Transverse colon (tissue), 4 donors: ENCODE measurements around the gene C1QTNF6. TPM values are rescaled to one million over a fixed set of nuclear protein-coding genes. Genes with fewer than 3 reads are reported as not detected.

Experiments used
- DNase-seq: peaks from one replicate; pipeline ENCODE4 v3.0.0-alpha.2; 2019
- H3K27ac ChIP-seq, 4 donors: fragments of 200-600 bp; sonication (generic); 2 replicates each; pipeline ENCODE4 v1.5.1; 2016 to 2018; ENCODE audit warnings: inconsistent platforms in 4 of 4
- H3K27me3 ChIP-seq: fragments of 200-600 bp; sonication (generic); 2 replicates; pipeline ENCODE4 v1.5.1; 2017; ENCODE audit warnings: inconsistent platforms
- H3K36me3 ChIP-seq, 4 donors: fragments of 200-600 bp; sonication (generic); 2 replicates each; pipeline ENCODE4 v1.5.1; 2017 to 2019; ENCODE audit warnings: inconsistent platforms in 4 of 4
- H3K4me1 ChIP-seq, 4 donors: fragments of 200-600 bp; sonication (generic); 2 replicates each; pipeline ENCODE4 v1.5.1; 2017 to 2020; ENCODE audit warnings: inconsistent platforms in 4 of 4
- H3K4me3 ChIP-seq, 4 donors: fragments of 200-600 bp; sonication (generic); 1 replicate in 1 of 4; 2 replicates in 3 of 4; pipeline versions ENCODE4 v1.5.1 to v1.6.1; 2017 to 2019; ENCODE audit warnings: inconsistent platforms in 4 of 4
- H3K9me3 ChIP-seq, 2 donors: fragments of 200-600 bp; sonication (generic); 2 replicates each; pipeline ENCODE4 v1.5.1; 2017 to 2019; ENCODE audit warnings: inconsistent platforms in 2 of 2
- EP300 ChIP-seq: sonication (generic); formaldehyde crosslinking; IDR thresholded peaks from one replicate; pipeline ENCODE4 v1.6.1; 2017; ENCODE audit warnings: antibody characterized with exemption, low read depth
- POLR2A ChIP-seq: fragments of 450-650 bp; IDR thresholded peaks from one replicate; pipeline ENCODE4 v1.6.1; 2016; ENCODE audit warnings: antibody characterized with exemption, mild to moderate bottlenecking, moderate library complexity
- POLR2AphosphoS5 ChIP-seq, 3 donors: sonication (generic); formaldehyde crosslinking; IDR thresholded peaks; one replicate each; pipeline ENCODE4 v1.6.1; 2016; ENCODE audit warnings: antibody characterized with exemption in 3 of 3
- WGBS, 2 donors: methylation state at CpG; one replicate each; pipeline ENCODE4 v1.1.5; 2018; ENCODE audit warnings: low coverage in 1 of 2; 5-methylcytosine and 5-hydroxymethylcytosine counted together
- in situ Hi-C, 4 donors: fragments of 200-750 bp; cut with MboI; loops; one replicate each; pipeline versions ENCODE4 v1.15.0 to v1.15.1; 2017; ENCODE audit warnings: low sequenced_read_pairs in 3 of 4, low pct_ligation_motif_present in 1 of 4, low pct_unique_long_range_greater_than_20kb in 1 of 4
- intact Hi-C: fragments of 100-400 bp; cut with DNase I; formaldehyde crosslinking; loops from one replicate; pipeline ENCODE4 v1.15.1; 2023; ENCODE audit warnings: low total_unique reads
- total RNA-seq, 4 donors: library from RNA; depleted of rRNA; stranded (reverse); fragments of >200 nt; gene quantifications; one replicate each; pipeline ENCODE4 v1.1.0, GENCODE V29; 2016
- TF ChIP-seq, protein P1 (sequence below), 5 experiments: fragments of 200-600 bp in 3 of 5; fragments of 450-650 bp in 2 of 5; sonication (generic) in 3 of 5; IDR thresholded peaks; 1 replicate in 2 of 5; 2 replicates in 3 of 5; pipeline ENCODE4 v1.5.1; 2016 to 2017; ENCODE audit warnings: antibody characterized with exemption in 5 of 5, inconsistent platforms in 3 of 5, mild to moderate bottlenecking in 2 of 5, moderate library complexity in 1 of 5

The C1QTNF6 gene
- total RNA-seq, 4 donors from 2014 or later, result 1.4 to 68.8 (median 7.5) TPM

DNA sequence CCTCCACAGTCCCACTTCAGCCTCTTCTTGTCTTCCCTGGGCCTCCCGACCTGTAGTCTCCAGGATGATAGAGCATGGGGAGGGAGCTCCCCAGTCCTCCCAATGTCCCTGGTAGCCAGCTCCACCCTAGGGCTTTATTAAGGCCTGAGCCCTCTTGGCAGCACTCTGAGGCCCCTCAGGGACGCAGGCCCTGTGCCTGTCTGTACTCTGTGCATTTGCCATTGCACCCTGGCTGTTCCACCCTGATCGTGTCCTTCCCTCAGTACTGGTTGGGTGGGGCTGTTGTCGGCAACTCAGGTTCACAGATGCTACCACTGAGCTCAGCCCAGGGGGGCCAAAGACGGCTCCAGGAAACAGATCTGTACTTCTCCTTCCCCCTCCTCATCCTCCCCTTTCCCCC is 17.0 kb upstream of the C1QTNF6 start:
- DNase-seq, result no peak
- intact Hi-C loops (loop anchor here (10.0 kb wide), 1 partner anchor 440 kb away; no protein-coding TSS in a partner anchor), in situ Hi-C loops (loop anchor here in 2 of 4 donors (10.0 to 25.0 kb wide), 2 partner anchors 130 to 418 kb away; partner anchors contain the start of gene IFT27 (in 1 of the 2))
- WGBS, 2 donors, result 83% methylated on average over 5 of the region's 5 CpGs; no CpG with 5 or more reads in 1 of the 2 donors
- no peak overlapping the region for H3K27ac ChIP-seq
- H3K27me3 ChIP-seq, result no peaks in the 10 kb centered on the region
- TF ChIP-seq POLR2A (no peak), POLR2AphosphoS5 (IDR thresholded peaks at IDR 0.05) (no peak), EP300 (no peak)
- TF ChIP-seq, protein P1, sequence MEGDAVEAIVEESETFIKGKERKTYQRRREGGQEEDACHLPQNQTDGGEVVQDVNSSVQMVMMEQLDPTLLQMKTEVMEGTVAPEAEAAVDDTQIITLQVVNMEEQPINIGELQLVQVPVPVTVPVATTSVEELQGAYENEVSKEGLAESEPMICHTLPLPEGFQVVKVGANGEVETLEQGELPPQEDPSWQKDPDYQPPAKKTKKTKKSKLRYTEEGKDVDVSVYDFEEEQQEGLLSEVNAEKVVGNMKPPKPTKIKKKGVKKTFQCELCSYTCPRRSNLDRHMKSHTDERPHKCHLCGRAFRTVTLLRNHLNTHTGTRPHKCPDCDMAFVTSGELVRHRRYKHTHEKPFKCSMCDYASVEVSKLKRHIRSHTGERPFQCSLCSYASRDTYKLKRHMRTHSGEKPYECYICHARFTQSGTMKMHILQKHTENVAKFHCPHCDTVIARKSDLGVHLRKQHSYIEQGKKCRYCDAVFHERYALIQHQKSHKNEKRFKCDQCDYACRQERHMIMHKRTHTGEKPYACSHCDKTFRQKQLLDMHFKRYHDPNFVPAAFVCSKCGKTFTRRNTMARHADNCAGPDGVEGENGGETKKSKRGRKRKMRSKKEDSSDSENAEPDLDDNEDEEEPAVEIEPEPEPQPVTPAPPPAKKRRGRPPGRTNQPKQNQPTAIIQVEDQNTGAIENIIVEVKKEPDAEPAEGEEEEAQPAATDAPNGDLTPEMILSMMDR (IDR thresholded peaks at IDR 0.05), result no peak
- H3K36me3 ChIP-seq, result no peaks in the 10 kb centered on the region
- no peak overlapping the region for H3K4me3 ChIP-seq
- H3K4me1 ChIP-seq, result peaks cover 0 to under 1% (median under 1%) of the 10 kb centered on the region in 4 donors
- no peaks in the 10 kb centered on the region for H3K9me3 ChIP-seq

DNA sequence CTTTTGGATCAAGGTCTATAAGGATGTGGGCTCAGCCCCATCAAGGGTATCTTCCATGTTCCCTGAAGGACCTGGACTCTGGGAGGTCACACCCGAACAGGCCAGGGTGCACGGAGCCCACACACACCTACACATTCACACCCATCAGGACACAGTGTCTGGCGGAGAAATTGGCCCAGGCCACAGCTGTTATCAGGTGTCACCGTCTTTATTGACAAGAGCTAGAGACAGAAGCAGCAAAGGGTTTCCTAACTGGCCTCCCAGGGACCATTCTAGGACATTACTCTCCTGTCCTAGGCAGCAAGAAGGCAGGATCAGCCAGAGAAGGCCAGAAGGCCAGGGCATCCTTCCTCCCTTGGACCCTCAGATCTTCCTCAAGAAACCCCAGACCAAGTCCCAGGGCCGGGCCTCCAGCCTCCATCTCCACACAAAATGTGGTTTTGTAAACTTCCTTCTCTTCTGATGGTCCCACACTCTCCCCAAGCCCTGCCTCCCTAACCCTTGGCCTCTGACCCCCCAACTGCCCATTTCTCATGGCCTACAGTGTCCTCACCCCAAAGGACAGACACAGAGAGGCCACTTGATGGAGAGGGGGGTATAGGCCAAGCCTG is 16.1 kb upstream of the C1QTNF6 start:
- Histone ChIP-seq H3K36me3 (no peaks in the 10 kb centered on the region), H3K27me3 (no peaks in the 10 kb centered on the region), H3K4me1 (peaks cover 0 to 6% (median 6%) of the 10 kb centered on the region in 4 donors), H3K27ac (no peak overlapping the region), H3K4me3 (no peak overlapping the region), H3K9me3 (no peaks in the 10 kb centered on the region)
- TF ChIP-seq POLR2AphosphoS5 (IDR thresholded peaks at IDR 0.05), result no peak
- TF ChIP-seq EP300, result no peak
- TF ChIP-seq, protein P1 (IDR thresholded peaks at IDR 0.05), result no peak
- no peak for TF ChIP-seq POLR2A
- DNase-seq, result no peak
- 87% methylated on average over 5 of the region's 5 CpGs; no CpG with 5 or more reads in 1 of the 2 donors for WGBS, 2 donors
- in situ Hi-C loops, result loop anchor here in 2 of 4 donors (10.0 to 25.0 kb wide), 2 partner anchors 129 to 417 kb away; partner anchors contain the start of gene IFT27 (in 1 of the 2)
- intact Hi-C loops, result loop anchor here (10.0 kb wide), 1 partner anchor 439 kb away; no protein-coding TSS in a partner anchor

DNA sequence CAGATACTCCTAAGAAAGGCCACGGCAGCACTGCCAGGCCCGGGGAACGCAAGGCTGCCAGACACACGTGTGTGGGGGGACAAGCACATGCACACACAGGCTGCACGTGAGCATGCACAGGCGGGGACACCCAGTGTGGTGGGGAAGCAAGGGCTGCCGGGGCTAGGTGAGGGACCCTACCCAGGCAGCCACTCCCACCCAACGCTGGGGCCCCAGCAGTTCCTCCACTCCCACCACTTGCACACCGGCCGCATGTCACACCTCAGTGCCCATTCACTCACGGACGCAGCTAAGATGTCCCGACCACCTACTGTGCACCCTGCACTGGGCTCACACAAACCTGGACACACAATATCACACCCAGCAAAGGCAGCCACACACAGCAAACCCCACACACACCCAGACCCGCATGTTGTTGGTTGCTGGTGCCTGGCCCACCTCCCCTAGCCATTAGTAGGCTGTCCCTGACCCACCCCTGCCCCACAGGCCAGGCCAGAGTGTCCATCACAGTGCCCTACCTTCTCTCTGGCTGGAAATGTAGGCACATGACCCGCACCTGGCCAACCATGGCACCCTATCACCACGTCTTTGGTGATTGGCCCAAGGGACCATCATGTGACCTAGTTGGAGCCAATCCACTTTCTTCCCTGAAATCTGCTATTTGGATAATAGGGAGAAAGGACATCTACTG is 15.5 kb upstream of the C1QTNF6 start:
- in situ Hi-C loops, result loop anchor here in 2 of 4 donors (10.0 to 25.0 kb wide), 2 partner anchors 129 to 416 kb away; partner anchors contain the start of gene IFT27 (in 1 of the 2)
- intact Hi-C loops, result loop anchor here (10.0 kb wide), 1 partner anchor 439 kb away; no protein-coding TSS in a partner anchor

More for the DNA sequence above, 15.5 kb upstream of the C1QTNF6 start:
- H3K4me3 ChIP-seq, result no peak overlapping the region
- H3K36me3 ChIP-seq, result no peaks in the 10 kb centered on the region
- no peaks in the 10 kb centered on the region for H3K9me3 ChIP-seq
- H3K27ac ChIP-seq, result no peak overlapping the region
- no peak for TF ChIP-seq EP300
- TF ChIP-seq POLR2AphosphoS5 (IDR thresholded peaks at IDR 0.05), result no peak
- TF ChIP-seq POLR2A, result no peak
- TF ChIP-seq, protein P1 (IDR thresholded peaks at IDR 0.05), result no peak
- no peak for DNase-seq
- WGBS, 2 donors, result 89% methylated on average over 16 of the region's 16 CpGs; no CpG with 5 or more reads in 1 of the 2 donors
- peaks cover 0 to 6% (median 6%) of the 10 kb centered on the region in 4 donors for H3K4me1 ChIP-seq
- H3K27me3 ChIP-seq, result no peaks in the 10 kb centered on the region
